HepG2 (cell line): ENCODE data around the gene ACP1. TPM values are rescaled to one million over a fixed set of nuclear protein-coding genes. Genes with fewer than 3 reads are reported as not detected.

Experiments
- BORCS8-MEF2B ChIP-seq: sonication (generic); formaldehyde crosslinking; IDR thresholded peaks from 2 replicates; pipeline ENCODE4 v1.8.0; 2022; ENCODE audit warnings: mild to moderate bottlenecking, missing genetic modification reagents
- BRCA1 ChIP-seq: sonication (generic); formaldehyde crosslinking; IDR thresholded peaks from 2 replicates; pipeline ENCODE4 v1.4.0; 2020; ENCODE audit warnings: missing genetic modification reagents
- ERF ChIP-seq: IDR thresholded peaks from 2 replicates; pipeline ENCODE4 v1.6.1; 2018; ENCODE audit warnings: missing biosample characterization, missing genetic modification reagents
- GLI4 ChIP-seq: sonication (generic); formaldehyde crosslinking; IDR thresholded peaks from 2 replicates; pipeline ENCODE4 v1.5.1; 2020; ENCODE audit warnings: missing genetic modification reagents, mild to moderate bottlenecking, moderate library complexity, borderline replicate concordance
- HMG20A ChIP-seq: IDR thresholded peaks from 2 replicates; pipeline ENCODE4 v1.6.1; 2016; ENCODE audit warnings: borderline replicate concordance
- HNF4A ChIP-seq: sonication (generic); formaldehyde crosslinking; IDR thresholded peaks from 2 replicates; pipeline ENCODE4 v1.4.0; 2020; ENCODE audit warnings: missing genetic modification reagents
- HNRNPL ChIP-seq: fragments of 200-400 bp; formaldehyde crosslinking; IDR thresholded peaks from 2 replicates; pipeline ENCODE4 v1.6.1; 2017; ENCODE audit warnings: mild to moderate bottlenecking, low read depth, low read length
- HNRNPUL1 ChIP-seq: fragments of 200-400 bp; formaldehyde crosslinking; IDR thresholded peaks from 2 replicates; pipeline ENCODE4 v1.6.1; 2017; ENCODE audit warnings: low read depth, mild to moderate bottlenecking, low read length, moderate library complexity
- HOXA5 ChIP-seq: sonication (generic); formaldehyde crosslinking; IDR thresholded peaks from 2 replicates; pipeline ENCODE4 v1.4.0; 2020; ENCODE audit warnings: missing genetic modification reagents
- HOXA7 ChIP-seq: sonication (generic); formaldehyde crosslinking; IDR thresholded peaks from 2 replicates; pipeline ENCODE4 v1.8.1; 2022; ENCODE audit warnings: mild to moderate bottlenecking, missing genetic modification reagents, moderate library complexity
- IRX3 ChIP-seq: sonication (generic); formaldehyde crosslinking; IDR thresholded peaks from 2 replicates; pipeline ENCODE4 v1.8.1; 2023; ENCODE audit warnings: mild to moderate bottlenecking, low read depth, missing genetic modification reagents, borderline replicate concordance
- NFE2L1 ChIP-seq: sonication (generic); formaldehyde crosslinking; IDR thresholded peaks from 2 replicates; pipeline ENCODE4 v1.4.0; 2020; ENCODE audit warnings: missing genetic modification reagents, mild to moderate bottlenecking, borderline replicate concordance
- PHF5A ChIP-seq: IDR thresholded peaks from one replicate; pipeline ENCODE4 v1.6.1; 2018; ENCODE audit warnings: low read depth, missing genetic modification reagents; ENCODE audit not compliant: unreplicated experiment
- SALL1 ChIP-seq: sonication (generic); formaldehyde crosslinking; IDR thresholded peaks from 2 replicates; pipeline ENCODE4 v1.8.0; 2022; ENCODE audit warnings: mild to moderate bottlenecking, missing genetic modification reagents
- SNRNP70 ChIP-seq: fragments of 200-400 bp; formaldehyde crosslinking; IDR thresholded peaks from 2 replicates; pipeline ENCODE4 v1.6.1; 2017; ENCODE audit warnings: mild to moderate bottlenecking, low read depth, low read length, moderate library complexity
- SRF ChIP-seq: IDR thresholded peaks from 2 replicates; pipeline ENCODE4 v1.6.1; 2011; ENCODE audit warnings: mild to moderate bottlenecking, low read depth, low read length, moderate library complexity
- SRSF1 ChIP-seq: fragments of 200-400 bp; formaldehyde crosslinking; optimal IDR thresholded peaks from 2 replicates; pipeline ENCODE3; 2017; ENCODE audit warnings: mild to moderate bottlenecking, low read depth, low read length, moderate library complexity
- TCF7 ChIP-seq: sonication (generic); IDR thresholded peaks from 2 replicates; pipeline ENCODE4 v1.6.1; 2016; ENCODE audit warnings: antibody characterized with exemption, low read depth
- ZNF24 ChIP-seq: fragments of 450-650 bp; IDR thresholded peaks from 2 replicates; pipeline ENCODE4 v1.6.1; 2017; ENCODE audit warnings: antibody characterized with exemption, mild to moderate bottlenecking
- ZNF468 ChIP-seq: sonication (generic); formaldehyde crosslinking; IDR thresholded peaks from 2 replicates; pipeline ENCODE4 v1.8.0; 2022; ENCODE audit warnings: mild to moderate bottlenecking, moderate library complexity, missing genetic modification reagents
- ZNF567 ChIP-seq: sonication (generic); formaldehyde crosslinking; IDR thresholded peaks from 2 replicates; pipeline ENCODE4 v1.8.1; 2023; ENCODE audit warnings: mild to moderate bottlenecking, missing genetic modification reagents, borderline replicate concordance
- ZNF737 ChIP-seq: sonication (generic); formaldehyde crosslinking; IDR thresholded peaks from 2 replicates; pipeline ENCODE4 v1.5.0; 2020; ENCODE audit warnings: missing genetic modification reagents, mild to moderate bottlenecking, borderline replicate concordance
- polyA plus RNA-seq, 8 experiments: library from polyadenylated mRNA; depleted of rRNA in 3 of 8; stranded (reverse) in 7 of 8; unstranded in 1 of 8; fragments of >200 nt; fragmentation: Illumina TruSeq in 4 of 8; extraction: Trizol in 4 of 8; gene quantifications; 2 replicates each; pipeline versions ENCODE4 v1.2.1 to v1.2.3, GENCODE V29; 2011 to 2016; ENCODE audit warnings: low read depth in 4 of 8, missing spikeins in 1 of 8, mixed read lengths in 1 of 8; ENCODE audit not compliant: insufficient read depth in 1 of 8
- total RNA-seq, 5 experiments: library from RNA; depleted of rRNA; stranded (reverse); fragments of >200 nt; fragmentation: Illumina TruSeq; extraction: Trizol; gene quantifications; 2 replicates each; pipeline ENCODE4 v1.2.3, GENCODE V29; 2016; ENCODE audit warnings: low read depth in 1 of 5
- TF ChIP-seq, protein P1 (sequence below): sonication (generic); formaldehyde crosslinking; IDR thresholded peaks from 2 replicates; pipeline ENCODE4 v1.5.0; 2020; ENCODE audit warnings: missing genetic modification reagents
- TF ChIP-seq, protein P2 (sequence below): sonication (generic); formaldehyde crosslinking; IDR thresholded peaks from 2 replicates; pipeline ENCODE4 v1.5.1; 2020; ENCODE audit warnings: missing genetic modification reagents, mild to moderate bottlenecking, borderline replicate concordance
- TF ChIP-seq, protein P3 (sequence below): sonication (generic); formaldehyde crosslinking; conservative IDR thresholded peaks from 2 replicates; pipeline ENCODE4 v1.5.0; 2020; ENCODE audit warnings: missing genetic modification reagents
- TF ChIP-seq, protein P4 (sequence below): fragments of 450-650 bp; IDR thresholded peaks from 2 replicates; pipeline ENCODE4 v1.6.1; 2017; ENCODE audit warnings: mild to moderate bottlenecking

Gene ACP1
- total and polyA plus RNA-seq, 2 of the 13 experiments (the other 11 are each of a cell fraction or from before 2014, with no cell fraction given) = 246 to 348 TPM

DNA sequence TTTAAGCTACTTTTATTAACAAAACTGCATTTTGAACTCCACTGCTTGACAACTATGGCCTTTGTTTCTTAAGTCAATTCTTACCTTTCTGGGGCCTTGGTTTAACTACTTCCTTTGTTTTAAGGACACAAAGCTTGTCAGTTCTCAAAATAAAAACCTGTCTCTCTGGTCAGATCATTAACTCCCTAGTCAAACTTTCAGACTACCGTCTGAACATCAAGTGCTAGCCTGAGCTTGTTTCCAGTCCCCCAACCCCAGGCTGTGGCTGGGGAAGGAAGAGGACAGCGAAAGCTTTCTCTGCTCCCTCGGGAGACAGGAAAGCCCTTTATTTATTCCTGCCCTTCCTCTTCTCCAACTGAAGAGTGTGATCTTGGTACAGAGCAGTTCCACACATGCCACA is 2.6 kb upstream of the ACP1 start (continued):
- TF ChIP-seq, protein P1, sequence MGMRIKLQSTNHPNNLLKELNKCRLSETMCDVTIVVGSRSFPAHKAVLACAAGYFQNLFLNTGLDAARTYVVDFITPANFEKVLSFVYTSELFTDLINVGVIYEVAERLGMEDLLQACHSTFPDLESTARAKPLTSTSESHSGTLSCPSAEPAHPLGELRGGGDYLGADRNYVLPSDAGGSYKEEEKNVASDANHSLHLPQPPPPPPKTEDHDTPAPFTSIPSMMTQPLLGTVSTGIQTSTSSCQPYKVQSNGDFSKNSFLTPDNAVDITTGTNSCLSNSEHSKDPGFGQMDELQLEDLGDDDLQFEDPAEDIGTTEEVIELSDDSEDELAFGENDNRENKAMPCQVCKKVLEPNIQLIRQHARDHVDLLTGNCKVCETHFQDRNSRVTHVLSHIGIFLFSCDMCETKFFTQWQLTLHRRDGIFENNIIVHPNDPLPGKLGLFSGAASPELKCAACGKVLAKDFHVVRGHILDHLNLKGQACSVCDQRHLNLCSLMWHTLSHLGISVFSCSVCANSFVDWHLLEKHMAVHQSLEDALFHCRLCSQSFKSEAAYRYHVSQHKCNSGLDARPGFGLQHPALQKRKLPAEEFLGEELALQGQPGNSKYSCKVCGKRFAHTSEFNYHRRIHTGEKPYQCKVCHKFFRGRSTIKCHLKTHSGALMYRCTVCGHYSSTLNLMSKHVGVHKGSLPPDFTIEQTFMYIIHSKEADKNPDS = no peak
- peak; percentile 21; the same call in 1 of the 2 replicates for TF ChIP-seq TCF7
- peak; percentile 3; the same call in 1 of the 2 replicates for TF ChIP-seq GLI4 (CRISPR knock-in tag)
- TF ChIP-seq SRF = no peak
- TF ChIP-seq, protein P2, sequence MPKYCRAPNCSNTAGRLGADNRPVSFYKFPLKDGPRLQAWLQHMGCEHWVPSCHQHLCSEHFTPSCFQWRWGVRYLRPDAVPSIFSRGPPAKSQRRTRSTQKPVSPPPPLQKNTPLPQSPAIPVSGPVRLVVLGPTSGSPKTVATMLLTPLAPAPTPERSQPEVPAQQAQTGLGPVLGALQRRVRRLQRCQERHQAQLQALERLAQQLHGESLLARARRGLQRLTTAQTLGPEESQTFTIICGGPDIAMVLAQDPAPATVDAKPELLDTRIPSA (CRISPR knock-in tag) = no peak
- TF ChIP-seq BRCA1 (CRISPR knock-in tag) = 0 out of 2 replicates have a peak, but pooled peaks have one; percentile 43
- TF ChIP-seq ZNF737 = no peak
- TF ChIP-seq HNRNPL = no peak
- TF ChIP-seq ZNF468 = no peak
- TF ChIP-seq HOXA7 = no peak
- peak; percentile 69 for TF ChIP-seq PHF5A (CRISPR knock-in tag)
- no peak for TF ChIP-seq SNRNP70
- no peak for TF ChIP-seq ERF (CRISPR knock-in tag)
- TF ChIP-seq, protein P3, sequence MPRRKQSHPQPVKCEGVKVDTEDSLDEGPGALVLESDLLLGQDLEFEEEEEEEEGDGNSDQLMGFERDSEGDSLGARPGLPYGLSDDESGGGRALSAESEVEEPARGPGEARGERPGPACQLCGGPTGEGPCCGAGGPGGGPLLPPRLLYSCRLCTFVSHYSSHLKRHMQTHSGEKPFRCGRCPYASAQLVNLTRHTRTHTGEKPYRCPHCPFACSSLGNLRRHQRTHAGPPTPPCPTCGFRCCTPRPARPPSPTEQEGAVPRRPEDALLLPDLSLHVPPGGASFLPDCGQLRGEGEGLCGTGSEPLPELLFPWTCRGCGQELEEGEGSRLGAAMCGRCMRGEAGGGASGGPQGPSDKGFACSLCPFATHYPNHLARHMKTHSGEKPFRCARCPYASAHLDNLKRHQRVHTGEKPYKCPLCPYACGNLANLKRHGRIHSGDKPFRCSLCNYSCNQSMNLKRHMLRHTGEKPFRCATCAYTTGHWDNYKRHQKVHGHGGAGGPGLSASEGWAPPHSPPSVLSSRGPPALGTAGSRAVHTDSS (CRISPR knock-in tag) = no peak
- TF ChIP-seq IRX3 (CRISPR knock-in tag) = no peak
- TF ChIP-seq, protein P4, sequence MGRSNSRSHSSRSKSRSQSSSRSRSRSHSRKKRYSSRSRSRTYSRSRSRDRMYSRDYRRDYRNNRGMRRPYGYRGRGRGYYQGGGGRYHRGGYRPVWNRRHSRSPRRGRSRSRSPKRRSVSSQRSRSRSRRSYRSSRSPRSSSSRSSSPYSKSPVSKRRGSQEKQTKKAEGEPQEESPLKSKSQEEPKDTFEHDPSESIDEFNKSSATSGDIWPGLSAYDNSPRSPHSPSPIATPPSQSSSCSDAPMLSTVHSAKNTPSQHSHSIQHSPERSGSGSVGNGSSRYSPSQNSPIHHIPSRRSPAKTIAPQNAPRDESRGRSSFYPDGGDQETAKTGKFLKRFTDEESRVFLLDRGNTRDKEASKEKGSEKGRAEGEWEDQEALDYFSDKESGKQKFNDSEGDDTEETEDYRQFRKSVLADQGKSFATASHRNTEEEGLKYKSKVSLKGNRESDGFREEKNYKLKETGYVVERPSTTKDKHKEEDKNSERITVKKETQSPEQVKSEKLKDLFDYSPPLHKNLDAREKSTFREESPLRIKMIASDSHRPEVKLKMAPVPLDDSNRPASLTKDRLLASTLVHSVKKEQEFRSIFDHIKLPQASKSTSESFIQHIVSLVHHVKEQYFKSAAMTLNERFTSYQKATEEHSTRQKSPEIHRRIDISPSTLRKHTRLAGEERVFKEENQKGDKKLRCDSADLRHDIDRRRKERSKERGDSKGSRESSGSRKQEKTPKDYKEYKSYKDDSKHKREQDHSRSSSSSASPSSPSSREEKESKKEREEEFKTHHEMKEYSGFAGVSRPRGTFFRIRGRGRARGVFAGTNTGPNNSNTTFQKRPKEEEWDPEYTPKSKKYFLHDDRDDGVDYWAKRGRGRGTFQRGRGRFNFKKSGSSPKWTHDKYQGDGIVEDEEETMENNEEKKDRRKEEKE = no peak
- TF ChIP-seq ZNF24 = no peak
- no peak for TF ChIP-seq HOXA5
- TF ChIP-seq NFE2L1 (CRISPR knock-in tag) = no peak
- TF ChIP-seq SALL1 = peak; percentile 52; the same call in 1 of the 2 replicates
- no peak for TF ChIP-seq ZNF567
- no peak for TF ChIP-seq HMG20A
- no peak for TF ChIP-seq HNF4A
- no peak for TF ChIP-seq HNRNPUL1
- TF ChIP-seq BORCS8-MEF2B (CRISPR knock-in tag) = no peak
- TF ChIP-seq SRSF1 = no peak
